H1 (cell line): ENCODE results near the gene IQGAP1. TPM values are rescaled to one million over a fixed set of nuclear protein-coding genes. Genes with fewer than 3 reads are reported as not detected.

Source experiments
- BCL11A ChIP-seq, 2 experiments: IDR thresholded peaks; one replicate each; pipeline ENCODE4 v1.6.1; 2011; ENCODE audit warnings: low read depth in 2 of 2, low read length in 2 of 2, mild to moderate bottlenecking in 2 of 2
- CEBPB ChIP-seq: IDR thresholded peaks from 2 replicates; pipeline ENCODE4 v1.6.1; 2012; ENCODE audit warnings: low read depth, low read length
- CHD2 ChIP-seq: IDR thresholded peaks from 2 replicates; pipeline ENCODE4 v1.6.1; 2012; ENCODE audit warnings: low read length, improper control_type of control experiment
- FOSL1 ChIP-seq: IDR thresholded peaks from 2 replicates; pipeline ENCODE4 v1.6.1; 2011; ENCODE audit warnings: mild to moderate bottlenecking, low read depth, low read length, moderate library complexity; ENCODE audit not compliant: insufficient read depth
- polyA plus RNA-seq, 7 experiments: library from polyadenylated mRNA; depleted of rRNA in 3 of 7; stranded (reverse) in 5 of 7; unstranded in 2 of 7; fragments of >200 nt in 5 of 7; fragments of 200-250 nt in 2 of 7; gene quantifications; 1 replicate in 5 of 7; 2 replicates in 1 of 7; 4 replicates in 1 of 7; pipeline versions ENCODE4 v1.2.1 to v1.2.3, GENCODE V29; 2011 to 2013; ENCODE audit warnings: missing spikeins in 2 of 7, mixed read lengths in 2 of 7
- total RNA-seq: library from RNA; stranded (reverse); fragmentation: NEBNext Ultra II Directional; extraction: Animal tissue kit (Norgen Biotek cat#: 25700); gene quantifications from 2 replicates; pipeline ENCODE4 v1.2.1, GENCODE V29; 2021
- TF ChIP-seq, protein P1 (sequence below): fragments of 300-600 bp; sonication (generic); IDR thresholded peaks from 2 replicates; pipeline ENCODE4 v1.7.1; 2012; ENCODE audit warnings: low read length, moderate library complexity, mild to moderate bottlenecking, inconsistent platforms; ENCODE audit not compliant: insufficient replicate concordance
- TF ChIP-seq, protein P2 (sequence below): IDR thresholded peaks from 2 replicates; pipeline ENCODE4 v1.6.1; 2011; ENCODE audit warnings: low read depth, mild to moderate bottlenecking, low read length; ENCODE audit not compliant: insufficient read depth

Gene IQGAP1
- total and polyA plus RNA-seq, 2 of the 8 experiments (the other 6 are each of a cell fraction or from before 2014, with no cell fraction given): 56.0 to 138 TPM

GRCh38 chr15:90458061-90458460 is 70.0 kb downstream of the IQGAP1 start (continued):
- TF ChIP-seq, protein P1, sequence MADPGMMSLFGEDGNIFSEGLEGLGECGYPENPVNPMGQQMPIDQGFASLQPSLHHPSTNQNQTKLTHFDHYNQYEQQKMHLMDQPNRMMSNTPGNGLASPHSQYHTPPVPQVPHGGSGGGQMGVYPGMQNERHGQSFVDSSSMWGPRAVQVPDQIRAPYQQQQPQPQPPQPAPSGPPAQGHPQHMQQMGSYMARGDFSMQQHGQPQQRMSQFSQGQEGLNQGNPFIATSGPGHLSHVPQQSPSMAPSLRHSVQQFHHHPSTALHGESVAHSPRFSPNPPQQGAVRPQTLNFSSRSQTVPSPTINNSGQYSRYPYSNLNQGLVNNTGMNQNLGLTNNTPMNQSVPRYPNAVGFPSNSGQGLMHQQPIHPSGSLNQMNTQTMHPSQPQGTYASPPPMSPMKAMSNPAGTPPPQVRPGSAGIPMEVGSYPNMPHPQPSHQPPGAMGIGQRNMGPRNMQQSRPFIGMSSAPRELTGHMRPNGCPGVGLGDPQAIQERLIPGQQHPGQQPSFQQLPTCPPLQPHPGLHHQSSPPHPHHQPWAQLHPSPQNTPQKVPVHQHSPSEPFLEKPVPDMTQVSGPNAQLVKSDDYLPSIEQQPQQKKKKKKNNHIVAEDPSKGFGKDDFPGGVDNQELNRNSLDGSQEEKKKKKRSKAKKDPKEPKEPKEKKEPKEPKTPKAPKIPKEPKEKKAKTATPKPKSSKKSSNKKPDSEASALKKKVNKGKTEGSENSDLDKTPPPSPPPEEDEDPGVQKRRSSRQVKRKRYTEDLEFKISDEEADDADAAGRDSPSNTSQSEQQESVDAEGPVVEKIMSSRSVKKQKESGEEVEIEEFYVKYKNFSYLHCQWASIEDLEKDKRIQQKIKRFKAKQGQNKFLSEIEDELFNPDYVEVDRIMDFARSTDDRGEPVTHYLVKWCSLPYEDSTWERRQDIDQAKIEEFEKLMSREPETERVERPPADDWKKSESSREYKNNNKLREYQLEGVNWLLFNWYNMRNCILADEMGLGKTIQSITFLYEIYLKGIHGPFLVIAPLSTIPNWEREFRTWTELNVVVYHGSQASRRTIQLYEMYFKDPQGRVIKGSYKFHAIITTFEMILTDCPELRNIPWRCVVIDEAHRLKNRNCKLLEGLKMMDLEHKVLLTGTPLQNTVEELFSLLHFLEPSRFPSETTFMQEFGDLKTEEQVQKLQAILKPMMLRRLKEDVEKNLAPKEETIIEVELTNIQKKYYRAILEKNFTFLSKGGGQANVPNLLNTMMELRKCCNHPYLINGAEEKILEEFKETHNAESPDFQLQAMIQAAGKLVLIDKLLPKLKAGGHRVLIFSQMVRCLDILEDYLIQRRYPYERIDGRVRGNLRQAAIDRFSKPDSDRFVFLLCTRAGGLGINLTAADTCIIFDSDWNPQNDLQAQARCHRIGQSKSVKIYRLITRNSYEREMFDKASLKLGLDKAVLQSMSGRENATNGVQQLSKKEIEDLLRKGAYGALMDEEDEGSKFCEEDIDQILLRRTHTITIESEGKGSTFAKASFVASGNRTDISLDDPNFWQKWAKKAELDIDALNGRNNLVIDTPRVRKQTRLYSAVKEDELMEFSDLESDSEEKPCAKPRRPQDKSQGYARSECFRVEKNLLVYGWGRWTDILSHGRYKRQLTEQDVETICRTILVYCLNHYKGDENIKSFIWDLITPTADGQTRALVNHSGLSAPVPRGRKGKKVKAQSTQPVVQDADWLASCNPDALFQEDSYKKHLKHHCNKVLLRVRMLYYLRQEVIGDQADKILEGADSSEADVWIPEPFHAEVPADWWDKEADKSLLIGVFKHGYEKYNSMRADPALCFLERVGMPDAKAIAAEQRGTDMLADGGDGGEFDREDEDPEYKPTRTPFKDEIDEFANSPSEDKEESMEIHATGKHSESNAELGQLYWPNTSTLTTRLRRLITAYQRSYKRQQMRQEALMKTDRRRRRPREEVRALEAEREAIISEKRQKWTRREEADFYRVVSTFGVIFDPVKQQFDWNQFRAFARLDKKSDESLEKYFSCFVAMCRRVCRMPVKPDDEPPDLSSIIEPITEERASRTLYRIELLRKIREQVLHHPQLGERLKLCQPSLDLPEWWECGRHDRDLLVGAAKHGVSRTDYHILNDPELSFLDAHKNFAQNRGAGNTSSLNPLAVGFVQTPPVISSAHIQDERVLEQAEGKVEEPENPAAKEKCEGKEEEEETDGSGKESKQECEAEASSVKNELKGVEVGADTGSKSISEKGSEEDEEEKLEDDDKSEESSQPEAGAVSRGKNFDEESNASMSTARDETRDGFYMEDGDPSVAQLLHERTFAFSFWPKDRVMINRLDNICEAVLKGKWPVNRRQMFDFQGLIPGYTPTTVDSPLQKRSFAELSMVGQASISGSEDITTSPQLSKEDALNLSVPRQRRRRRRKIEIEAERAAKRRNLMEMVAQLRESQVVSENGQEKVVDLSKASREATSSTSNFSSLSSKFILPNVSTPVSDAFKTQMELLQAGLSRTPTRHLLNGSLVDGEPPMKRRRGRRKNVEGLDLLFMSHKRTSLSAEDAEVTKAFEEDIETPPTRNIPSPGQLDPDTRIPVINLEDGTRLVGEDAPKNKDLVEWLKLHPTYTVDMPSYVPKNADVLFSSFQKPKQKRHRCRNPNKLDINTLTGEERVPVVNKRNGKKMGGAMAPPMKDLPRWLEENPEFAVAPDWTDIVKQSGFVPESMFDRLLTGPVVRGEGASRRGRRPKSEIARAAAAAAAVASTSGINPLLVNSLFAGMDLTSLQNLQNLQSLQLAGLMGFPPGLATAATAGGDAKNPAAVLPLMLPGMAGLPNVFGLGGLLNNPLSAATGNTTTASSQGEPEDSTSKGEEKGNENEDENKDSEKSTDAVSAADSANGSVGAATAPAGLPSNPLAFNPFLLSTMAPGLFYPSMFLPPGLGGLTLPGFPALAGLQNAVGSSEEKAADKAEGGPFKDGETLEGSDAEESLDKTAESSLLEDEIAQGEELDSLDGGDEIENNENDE: no peak
- TF ChIP-seq, protein P2, sequence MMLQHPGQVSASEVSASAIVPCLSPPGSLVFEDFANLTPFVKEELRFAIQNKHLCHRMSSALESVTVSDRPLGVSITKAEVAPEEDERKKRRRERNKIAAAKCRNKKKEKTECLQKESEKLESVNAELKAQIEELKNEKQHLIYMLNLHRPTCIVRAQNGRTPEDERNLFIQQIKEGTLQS: no peak
- TF ChIP-seq BCL11A (IDR thresholded peaks at IDR 0.05; ENCODE audit: low read depth in 2 of 2, low read length in 2 of 2) (no peak), CHD2 (no peak), CEBPB (no peak), FOSL1 (no peak)
- TF ChIP-seq, all 59 proteins: peak for 0
